GM23338 (cell line): ENCODE data around the gene PRAMEF17. TPM values are rescaled to one million over a fixed set of nuclear protein-coding genes. Genes with fewer than 3 reads are reported as not detected.
"Not testable (repeated sequence)": the region's sequence is repeated elsewhere in the genome, so short reads cannot be mapped to it uniquely, and the experiment has no call there.

Experiments used
- ATAC-seq: fragments of 200-7000 bp; cut with Tn5 transposase; 3 replicates; pipeline ENCODE4 v1.9.1; 2020
- DNase-seq: peaks from one replicate; pipeline ENCODE4 v3.0.0-alpha.2; 2015; ENCODE audit warnings: low spot score
- H2AFZ ChIP-seq: fragments of 200-600 bp; sonication (generic); 2 replicates; pipeline ENCODE4 v1.8.0; 2016; ENCODE audit warnings: antibody characterized with exemption, mild to moderate bottlenecking, moderate library complexity
- H3F3A ChIP-seq: fragments of 200-600 bp; sonication (generic); replicated peaks from 2 replicates; pipeline ENCODE4 v1.8.0; 2017; ENCODE audit warnings: antibody characterized with exemption, mixed run types, low read depth
- H3K27ac ChIP-seq: fragments of 200-600 bp; sonication (generic); 2 replicates; pipeline ENCODE4 v1.6.1; 2016; ENCODE audit warnings: low read depth
- H3K27me3 ChIP-seq: fragments of 200-600 bp; sonication (generic); 2 replicates; pipeline ENCODE4 v1.8.0; 2016; ENCODE audit warnings: mild to moderate bottlenecking, mixed run types, moderate library complexity; ENCODE audit not compliant: insufficient read depth
- H3K36me3 ChIP-seq: fragments of 200-600 bp; sonication (generic); 2 replicates; pipeline ENCODE4 v1.8.0; 2016; ENCODE audit warnings: mild to moderate bottlenecking; ENCODE audit not compliant: insufficient read depth
- H3K4me1 ChIP-seq: fragments of 200-600 bp; sonication (generic); 2 replicates; pipeline ENCODE4 v1.8.0; 2016; ENCODE audit warnings: mild to moderate bottlenecking, moderate library complexity; ENCODE audit not compliant: insufficient read depth
- H3K4me2 ChIP-seq: fragments of 200-600 bp; sonication (generic); 2 replicates; pipeline ENCODE4 v1.7.1; 2017; ENCODE audit warnings: mixed run types
- H3K4me3 ChIP-seq: fragments of 200-600 bp; sonication (generic); 2 replicates; pipeline ENCODE4 v1.6.1; 2016; ENCODE audit warnings: mixed run types
- H3K79me2 ChIP-seq: fragments of 200-600 bp; sonication (generic); replicated peaks from 2 replicates; pipeline ENCODE4 v1.8.0; 2017; ENCODE audit warnings: mild to moderate bottlenecking; ENCODE audit not compliant: insufficient read depth
- H3K9me2 ChIP-seq: fragments of 200-600 bp; sonication (generic); 2 replicates; pipeline ENCODE4 v1.8.0; 2017; ENCODE audit not compliant: insufficient read depth
- H4K20me1 ChIP-seq: fragments of 200-600 bp; sonication (generic); replicated peaks from 2 replicates; pipeline ENCODE4 v1.8.0; 2017; ENCODE audit warnings: mild to moderate bottlenecking; ENCODE audit not compliant: insufficient read depth
- H3K27ac Mint-ChIP-seq: 2 replicates; pipeline ENCODE4 v1.8.0; 2020; ENCODE audit warnings: inconsistent platforms, mild to moderate bottlenecking, moderate library complexity, mixed read lengths
- H3K27me3 Mint-ChIP-seq: 3 replicates; pipeline ENCODE4 v1.8.0; 2022; ENCODE audit warnings: low read depth, mild to moderate bottlenecking, moderate library complexity, mixed read lengths, inconsistent platforms; ENCODE audit not compliant: insufficient read depth, poor library complexity
- H3K36me3 Mint-ChIP-seq: 3 replicates; pipeline ENCODE4 v1.8.0; 2021; ENCODE audit warnings: low read depth, mild to moderate bottlenecking, inconsistent platforms, moderate library complexity, mixed read lengths
- H3K4me1 Mint-ChIP-seq: 3 replicates; pipeline ENCODE4 v1.8.0; 2020; ENCODE audit warnings: mild to moderate bottlenecking, inconsistent platforms, mixed read lengths
- H3K4me3 Mint-ChIP-seq: 3 replicates; pipeline ENCODE4 v1.8.0; 2021; ENCODE audit warnings: moderate library complexity, mild to moderate bottlenecking, inconsistent platforms, mixed read lengths
- H3K9me3 Mint-ChIP-seq: 3 replicates; pipeline ENCODE4 v1.8.0; 2020; ENCODE audit warnings: moderate library complexity, mild to moderate bottlenecking, inconsistent platforms, mixed read lengths
- CTCF ChIP-seq, 2 experiments: fragments of 200-600 bp in 1 of 2; sonication (generic) in 1 of 2; conservative IDR thresholded peaks; 2 replicates each; pipeline versions ENCODE4 v1.5.1 to v1.6.1; 2016 to 2017; ENCODE audit warnings: antibody characterized with exemption in 2 of 2, low read depth in 2 of 2, mild to moderate bottlenecking in 2 of 2, moderate library complexity in 1 of 2
- polyA plus RNA-seq: library from polyadenylated mRNA; unstranded; fragments of >200 nt; fragmentation: Nextera tagmentation; extraction: Ambion mirVana; gene quantifications from 2 replicates; pipeline ENCODE4 v1.2.1, GENCODE V29; 2016
- total RNA-seq: library from RNA; depleted of rRNA; stranded (reverse); fragments of >200 nt; shearing (Covaris generic); gene quantifications from 2 replicates; pipeline ENCODE4 v1.2.3, GENCODE V29; 2014

PRAMEF17 gene
- total and polyA plus RNA-seq, 2 experiments from 2014 or later, result not detected

GRCh38 chr1:13368544-13368943 lies 20.9 kb upstream of the PRAMEF17 start:
- H3K9me3 Mint-ChIP-seq, result peaks cover 77% of the 10 kb centered on the region

GRCh38 chr1:13378983-13379382 lies 10.4 kb upstream of the PRAMEF17 start:
- not testable (repeated sequence) for ATAC-seq, H2AFZ ChIP-seq, H3K9me2 ChIP-seq, H4K20me1 ChIP-seq, H3K27ac ChIP-seq, H3K4me3 ChIP-seq, H3F3A ChIP-seq, H3K27me3 Mint-ChIP-seq, H3K4me1 Mint-ChIP-seq, H3K36me3 Mint-ChIP-seq, H3K4me2 ChIP-seq, DNase-seq, H3K27ac Mint-ChIP-seq, H3K4me1 ChIP-seq, H3K79me2 ChIP-seq, H3K4me3 Mint-ChIP-seq, H3K36me3 ChIP-seq, H3K27me3 ChIP-seq
- H3K9me3 Mint-ChIP-seq, result peaks cover 86% of the 10 kb centered on the region

More at GRCh38 chr1:13368544-13368943, 20.9 kb upstream of the PRAMEF17 start:
- not testable (repeated sequence) for H3K79me2 ChIP-seq, H4K20me1 ChIP-seq, H3K4me3 ChIP-seq, H3K27me3 ChIP-seq, H3K4me3 Mint-ChIP-seq, H3K4me1 ChIP-seq, H3K27ac ChIP-seq, H2AFZ ChIP-seq, H3K9me2 ChIP-seq, H3K36me3 ChIP-seq, H3K4me1 Mint-ChIP-seq, H3K27ac Mint-ChIP-seq, H3K4me2 ChIP-seq, H3F3A ChIP-seq, H3K27me3 Mint-ChIP-seq, ATAC-seq
- peak; percentile 1 for DNase-seq
- peaks cover 19% of the 10 kb centered on the region; the same call in 2 of the 3 replicates for H3K36me3 Mint-ChIP-seq
- 0 out of 4 replicates have a peak, but pooled peaks of 1 of the 2 experiments have one; percentile 19 for TF ChIP-seq CTCF (conservative IDR thresholded peaks at IDR 0.05; ENCODE audit: low read depth in 2 of 2)

- H3K4me1 ChIP-seq, H3F3A ChIP-seq, H3K79me2 ChIP-seq, H3K4me3 ChIP-seq, H2AFZ ChIP-seq, H3K36me3 ChIP-seq, DNase-seq, H3K4me1 Mint-ChIP-seq, H3K4me3 Mint-ChIP-seq, H3K4me2 ChIP-seq, H3K27me3 ChIP-seq, ATAC-seq, H4K20me1 ChIP-seq, H3K27ac ChIP-seq, H3K9me2 ChIP-seq, H3K27me3 Mint-ChIP-seq, H3K27ac Mint-ChIP-seq: not testable (repeated sequence)
- Mint-ChIP-seq H3K9me3 (peaks cover 86% of the 10 kb centered on the region), H3K36me3 (peaks cover 13% of the 10 kb centered on the region)
Observed at GRCh38 chr1:13380380-13380779, 9.1 kb upstream of the PRAMEF17 start.

- not testable (repeated sequence) for H3K4me3 Mint-ChIP-seq, H3K27ac ChIP-seq, H3K79me2 ChIP-seq, H3K36me3 ChIP-seq, H2AFZ ChIP-seq, H3F3A ChIP-seq, DNase-seq, H3K4me2 ChIP-seq, H3K4me1 Mint-ChIP-seq, ATAC-seq, H3K4me3 ChIP-seq, H3K9me2 ChIP-seq, H4K20me1 ChIP-seq, H3K27ac Mint-ChIP-seq, H3K27me3 Mint-ChIP-seq, H3K4me1 ChIP-seq, H3K27me3 ChIP-seq
- peaks cover 25% of the 10 kb centered on the region; the same call in 2 of the 3 replicates for H3K36me3 Mint-ChIP-seq
- peaks cover 92% of the 10 kb centered on the region for H3K9me3 Mint-ChIP-seq
Observed at GRCh38 chr1:13393004-13393403, 3.6 kb downstream of the PRAMEF17 start.

DNA sequence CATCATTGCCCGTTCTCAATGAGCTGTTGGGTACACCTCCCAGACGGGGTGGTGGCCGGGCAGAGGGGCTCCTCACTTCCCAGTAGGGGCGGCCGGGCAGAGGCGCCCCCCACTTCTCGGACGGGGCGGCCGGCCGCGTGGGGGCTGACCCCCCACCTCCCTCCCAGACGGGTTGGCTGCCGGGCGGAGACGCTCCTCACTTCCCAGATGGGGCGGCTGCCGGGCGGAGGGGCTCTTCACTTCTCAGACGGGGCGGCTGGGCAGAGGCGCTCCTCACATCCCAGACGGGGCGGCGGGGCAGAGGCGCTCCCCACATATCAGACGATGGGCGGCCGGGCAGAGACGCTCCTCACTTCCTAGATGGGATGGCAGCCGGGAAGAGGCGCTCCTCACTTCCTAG lies 5.3 kb downstream of the PRAMEF17 start:
- H3K4me1 Mint-ChIP-seq, ATAC-seq, H2AFZ ChIP-seq, H4K20me1 ChIP-seq, H3K27ac Mint-ChIP-seq, H3K4me2 ChIP-seq, H3K4me3 ChIP-seq, H3K4me1 ChIP-seq, DNase-seq, H3K9me2 ChIP-seq, H3K27me3 Mint-ChIP-seq, H3K79me2 ChIP-seq, H3K36me3 ChIP-seq, H3K4me3 Mint-ChIP-seq, H3K27me3 ChIP-seq, H3K27ac ChIP-seq, H3F3A ChIP-seq: not testable (repeated sequence)
- Mint-ChIP-seq H3K36me3 (peaks cover 24% of the 10 kb centered on the region; the same call in 2 of the 3 replicates), H3K9me3 (peaks cover 92% of the 10 kb centered on the region)

- not testable (repeated sequence) for H3K27ac ChIP-seq
Observed at GRCh38 chr1:13395311-13395710, 5.9 kb downstream of the PRAMEF17 start.

More at GRCh38 chr1:13395311-13395710, 5.9 kb downstream of the PRAMEF17 start:
- H3K4me2 ChIP-seq, H3K79me2 ChIP-seq, ATAC-seq, H3K36me3 ChIP-seq, DNase-seq, H3F3A ChIP-seq, H3K9me2 ChIP-seq, H3K27ac Mint-ChIP-seq, H3K27me3 ChIP-seq, H3K27me3 Mint-ChIP-seq, H3K4me1 ChIP-seq, H3K4me3 ChIP-seq, H2AFZ ChIP-seq, H4K20me1 ChIP-seq, H3K4me3 Mint-ChIP-seq, H3K4me1 Mint-ChIP-seq: not testable (repeated sequence)
- H3K9me3 Mint-ChIP-seq, result peaks cover 91% of the 10 kb centered on the region
- peaks cover 24% of the 10 kb centered on the region; the same call in 2 of the 3 replicates for H3K36me3 Mint-ChIP-seq
